Liver (tissue), 9 donors: ENCODE measurements around the gene TRIM14. TPM values are rescaled to one million over a fixed set of nuclear protein-coding genes. Genes with fewer than 3 reads are reported as not detected.

Source experiments
- DNase-seq: peaks from one replicate; pipeline ENCODE4 v3.0.0-alpha.2; 2017; ENCODE audit warnings: low spot score
- H3K27ac ChIP-seq, 2 donors: one replicate each; pipeline ENCODE4 v1.7.0; 2013; ENCODE audit warnings: inconsistent platforms in 2 of 2, low read length in 2 of 2, control low read depth in 1 of 2, low read depth in 1 of 2, mild to moderate bottlenecking in 1 of 2
- H3K27me3 ChIP-seq, 4 donors: one replicate each; pipeline versions ENCODE4 v1.6.1 to v1.7.0; 2013; ENCODE audit warnings: low read length in 3 of 4, inconsistent platforms in 1 of 4, mild to moderate bottlenecking in 1 of 4, moderate library complexity in 1 of 4; ENCODE audit not compliant: control insufficient read depth in 4 of 4, insufficient read depth in 4 of 4
- H3K36me3 ChIP-seq, 4 donors: one replicate each; pipeline versions ENCODE4 v1.6.1 to v1.7.0; 2013; ENCODE audit warnings: low read length in 3 of 4, mild to moderate bottlenecking in 3 of 4, low read depth in 1 of 4, moderate library complexity in 1 of 4; ENCODE audit not compliant: control insufficient read depth in 4 of 4, insufficient read depth in 3 of 4
- H3K4me1 ChIP-seq, 4 donors: one replicate each; pipeline versions ENCODE4 v1.6.1 to v1.7.0; 2013; ENCODE audit warnings: low read length in 3 of 4, mild to moderate bottlenecking in 3 of 4, moderate library complexity in 1 of 4; ENCODE audit not compliant: control insufficient read depth in 4 of 4, insufficient read depth in 4 of 4
- H3K4me3 ChIP-seq, 3 donors: one replicate each; pipeline versions ENCODE4 v1.6.1 to v1.7.0; 2013; ENCODE audit warnings: low read length in 3 of 3, control low read depth in 1 of 3, low read depth in 1 of 3, mild to moderate bottlenecking in 1 of 3
- H3K9ac ChIP-seq, 2 donors: one replicate each; pipeline ENCODE4 v1.7.0; 2013; ENCODE audit warnings: low read length in 2 of 2, mild to moderate bottlenecking in 2 of 2, moderate library complexity in 2 of 2, control low read depth in 1 of 2, low read depth in 1 of 2
- H3K9me3 ChIP-seq, 4 donors: one replicate each; pipeline versions ENCODE4 v1.6.1 to v1.7.0; 2013; ENCODE audit warnings: low read length in 3 of 4; ENCODE audit not compliant: control insufficient read depth in 4 of 4
- EGR1 ChIP-seq, 2 donors: IDR thresholded peaks; 2 replicates each; pipeline ENCODE4 v1.6.1; 2016 to 2018; ENCODE audit warnings: antibody characterized with exemption in 2 of 2, low read depth in 2 of 2
- FOXA1 ChIP-seq: IDR thresholded peaks from 2 replicates; pipeline ENCODE4 v1.6.1; 2016; ENCODE audit warnings: antibody characterized with exemption
- FOXA2 ChIP-seq: IDR thresholded peaks from 2 replicates; pipeline ENCODE4 v1.6.1; 2016; ENCODE audit warnings: antibody characterized with exemption
- GABPA ChIP-seq, 2 donors: IDR thresholded peaks in 1 of 2; conservative IDR thresholded peaks in 1 of 2; 2 replicates each; pipeline ENCODE4 v1.6.1; 2016; ENCODE audit warnings: antibody characterized with exemption in 2 of 2, mild to moderate bottlenecking in 1 of 2, moderate library complexity in 1 of 2
- HNF4A ChIP-seq, 2 donors: conservative IDR thresholded peaks; 2 replicates each; pipeline ENCODE4 v1.6.1; 2016; ENCODE audit warnings: antibody characterized with exemption in 2 of 2, mild to moderate bottlenecking in 2 of 2
- HNF4G ChIP-seq: IDR thresholded peaks from 2 replicates; pipeline ENCODE4 v1.6.1; 2016; ENCODE audit warnings: antibody characterized with exemption
- JUND ChIP-seq, 2 donors: IDR thresholded peaks; 2 replicates each; pipeline ENCODE4 v1.6.1; 2016; ENCODE audit warnings: antibody characterized with exemption in 2 of 2
- NR2F2 ChIP-seq: IDR thresholded peaks from 2 replicates; pipeline ENCODE4 v1.6.1; 2016; ENCODE audit warnings: antibody characterized with exemption
- RAD21 ChIP-seq, 2 donors: IDR thresholded peaks; 2 replicates each; pipeline ENCODE4 v1.6.1; 2016; ENCODE audit warnings: antibody characterized with exemption in 2 of 2, mild to moderate bottlenecking in 2 of 2
- RXRA ChIP-seq, 2 donors: IDR thresholded peaks; 2 replicates each; pipeline ENCODE4 v1.6.1; 2017 to 2018; ENCODE audit warnings: antibody characterized with exemption in 2 of 2, mild to moderate bottlenecking in 1 of 2
- SP1 ChIP-seq: IDR thresholded peaks from 2 replicates; pipeline ENCODE4 v1.6.1; 2018; ENCODE audit warnings: antibody characterized with exemption, mild to moderate bottlenecking
- TAF1 ChIP-seq: conservative IDR thresholded peaks from 2 replicates; pipeline ENCODE4 v1.6.1; 2016; ENCODE audit warnings: antibody characterized with exemption, mild to moderate bottlenecking
- WGBS: extraction: QIAGEN DNeasy Blood & Tissue Kit; methylation state at CpG from one replicate; pipeline ENCODE4 v1.1.7; 2013; 5-methylcytosine and 5-hydroxymethylcytosine counted together
- polyA plus RNA-seq, 2 donors: library from polyadenylated mRNA; stranded (reverse) in 1 of 2; unstranded in 1 of 2; fragments of 200-250 nt in 1 of 2; fragments of >200 nt in 1 of 2; fragmentation: Nextera tagmentation in 1 of 2; extraction: Ambion mirVana in 1 of 2; gene quantifications; one replicate each; pipeline versions ENCODE4 v1.2.1 to v1.2.3, GENCODE V29; 2013 to 2015
- total RNA-seq, 2 donors: library from RNA; depleted of rRNA; stranded (reverse); fragments of >200 nt; gene quantifications; one replicate each; pipeline ENCODE4 v1.2.3, GENCODE V29; 2014
- TF ChIP-seq, protein P1 (sequence below): IDR thresholded peaks from 2 replicates; pipeline ENCODE4 v1.6.1; 2016; ENCODE audit warnings: antibody characterized with exemption
- TF ChIP-seq, protein P2 (sequence below): IDR thresholded peaks from 2 replicates; pipeline ENCODE4 v1.6.1; 2016; ENCODE audit warnings: antibody characterized with exemption
- TF ChIP-seq, protein P3 (sequence below): IDR thresholded peaks from 2 replicates; pipeline ENCODE4 v1.6.1; 2016; ENCODE audit warnings: antibody characterized with exemption
- TF ChIP-seq, protein P4 (sequence below): fragments of 150-350 bp; IDR thresholded peaks from 2 replicates; pipeline ENCODE4 v1.5.1; 2017; ENCODE audit warnings: improper control_type of control experiment, low read depth, low read length; ENCODE audit not compliant: missing input control
- TF ChIP-seq, protein P5 (sequence below): IDR thresholded peaks from 2 replicates; pipeline ENCODE4 v1.6.1; 2016; ENCODE audit warnings: antibody characterized with exemption, mild to moderate bottlenecking
- donor health status: healthy.
- donor health status: healthy.
- donor health status: healthy.
- donor health status: healthy.
- donor health status: healthy.

Gene TRIM14
- total and polyA plus RNA-seq, 4 donors = 15.2 to 22.0 (median 17.8) TPM

DNA sequence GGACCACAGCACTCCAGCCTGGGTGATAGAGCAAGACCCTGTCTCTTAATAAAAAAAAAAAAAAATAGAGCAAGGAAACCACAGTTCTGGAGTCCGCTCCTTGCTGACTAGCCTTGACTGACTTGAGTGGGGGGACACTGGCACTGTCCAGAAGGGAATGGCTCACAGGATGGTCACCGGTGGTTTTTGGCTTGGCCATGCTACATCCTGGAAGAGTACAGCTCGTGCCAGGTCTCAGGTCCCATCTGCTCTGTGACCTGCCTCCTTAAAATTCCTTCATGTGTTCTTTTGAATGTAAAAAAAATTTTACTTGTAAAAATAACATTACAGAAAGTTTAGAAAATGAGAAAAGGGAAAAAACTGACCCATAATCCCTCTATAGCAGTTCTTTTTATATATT is 56.9 kb downstream of the TRIM14 start:
- no peak overlapping the region for H3K4me3 ChIP-seq
- no peak overlapping the region for H3K27ac ChIP-seq
- peaks cover 0 to 17% (median 3%) of the 10 kb centered on the region in 4 donors for H3K4me1 ChIP-seq
- TF ChIP-seq TAF1 (no peak), GABPA (IDR thresholded peaks at IDR 0.05 in 1 of 2, conservative IDR thresholded peaks at IDR 0.05 in 1 of 2) (no peak), FOXA2 (no peak), NR2F2 (no peak), FOXA1 (no peak), RXRA (IDR thresholded peaks at IDR 0.05) (no peak), HNF4A (conservative IDR thresholded peaks at IDR 0.05) (no peak), SP1 (no peak), JUND (IDR thresholded peaks at IDR 0.05) (no peak), RAD21 (IDR thresholded peaks at IDR 0.05) (no peak), HNF4G (no peak), EGR1 (IDR thresholded peaks at IDR 0.05; ENCODE audit: low read depth in 2 of 2) (no peak)
- TF ChIP-seq, protein P1, sequence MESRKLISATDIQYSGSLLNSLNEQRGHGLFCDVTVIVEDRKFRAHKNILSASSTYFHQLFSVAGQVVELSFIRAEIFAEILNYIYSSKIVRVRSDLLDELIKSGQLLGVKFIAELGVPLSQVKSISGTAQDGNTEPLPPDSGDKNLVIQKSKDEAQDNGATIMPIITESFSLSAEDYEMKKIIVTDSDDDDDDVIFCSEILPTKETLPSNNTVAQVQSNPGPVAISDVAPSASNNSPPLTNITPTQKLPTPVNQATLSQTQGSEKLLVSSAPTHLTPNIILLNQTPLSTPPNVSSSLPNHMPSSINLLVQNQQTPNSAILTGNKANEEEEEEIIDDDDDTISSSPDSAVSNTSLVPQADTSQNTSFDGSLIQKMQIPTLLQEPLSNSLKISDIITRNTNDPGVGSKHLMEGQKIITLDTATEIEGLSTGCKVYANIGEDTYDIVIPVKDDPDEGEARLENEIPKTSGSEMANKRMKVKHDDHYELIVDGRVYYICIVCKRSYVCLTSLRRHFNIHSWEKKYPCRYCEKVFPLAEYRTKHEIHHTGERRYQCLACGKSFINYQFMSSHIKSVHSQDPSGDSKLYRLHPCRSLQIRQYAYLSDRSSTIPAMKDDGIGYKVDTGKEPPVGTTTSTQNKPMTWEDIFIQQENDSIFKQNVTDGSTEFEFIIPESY = no peak
- TF ChIP-seq, protein P2, sequence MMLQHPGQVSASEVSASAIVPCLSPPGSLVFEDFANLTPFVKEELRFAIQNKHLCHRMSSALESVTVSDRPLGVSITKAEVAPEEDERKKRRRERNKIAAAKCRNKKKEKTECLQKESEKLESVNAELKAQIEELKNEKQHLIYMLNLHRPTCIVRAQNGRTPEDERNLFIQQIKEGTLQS = no peak
- TF ChIP-seq, protein P3, sequence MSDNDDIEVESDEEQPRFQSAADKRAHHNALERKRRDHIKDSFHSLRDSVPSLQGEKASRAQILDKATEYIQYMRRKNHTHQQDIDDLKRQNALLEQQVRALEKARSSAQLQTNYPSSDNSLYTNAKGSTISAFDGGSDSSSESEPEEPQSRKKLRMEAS = no peak
- TF ChIP-seq, protein P4, sequence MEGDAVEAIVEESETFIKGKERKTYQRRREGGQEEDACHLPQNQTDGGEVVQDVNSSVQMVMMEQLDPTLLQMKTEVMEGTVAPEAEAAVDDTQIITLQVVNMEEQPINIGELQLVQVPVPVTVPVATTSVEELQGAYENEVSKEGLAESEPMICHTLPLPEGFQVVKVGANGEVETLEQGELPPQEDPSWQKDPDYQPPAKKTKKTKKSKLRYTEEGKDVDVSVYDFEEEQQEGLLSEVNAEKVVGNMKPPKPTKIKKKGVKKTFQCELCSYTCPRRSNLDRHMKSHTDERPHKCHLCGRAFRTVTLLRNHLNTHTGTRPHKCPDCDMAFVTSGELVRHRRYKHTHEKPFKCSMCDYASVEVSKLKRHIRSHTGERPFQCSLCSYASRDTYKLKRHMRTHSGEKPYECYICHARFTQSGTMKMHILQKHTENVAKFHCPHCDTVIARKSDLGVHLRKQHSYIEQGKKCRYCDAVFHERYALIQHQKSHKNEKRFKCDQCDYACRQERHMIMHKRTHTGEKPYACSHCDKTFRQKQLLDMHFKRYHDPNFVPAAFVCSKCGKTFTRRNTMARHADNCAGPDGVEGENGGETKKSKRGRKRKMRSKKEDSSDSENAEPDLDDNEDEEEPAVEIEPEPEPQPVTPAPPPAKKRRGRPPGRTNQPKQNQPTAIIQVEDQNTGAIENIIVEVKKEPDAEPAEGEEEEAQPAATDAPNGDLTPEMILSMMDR = no peak
- TF ChIP-seq, protein P5, sequence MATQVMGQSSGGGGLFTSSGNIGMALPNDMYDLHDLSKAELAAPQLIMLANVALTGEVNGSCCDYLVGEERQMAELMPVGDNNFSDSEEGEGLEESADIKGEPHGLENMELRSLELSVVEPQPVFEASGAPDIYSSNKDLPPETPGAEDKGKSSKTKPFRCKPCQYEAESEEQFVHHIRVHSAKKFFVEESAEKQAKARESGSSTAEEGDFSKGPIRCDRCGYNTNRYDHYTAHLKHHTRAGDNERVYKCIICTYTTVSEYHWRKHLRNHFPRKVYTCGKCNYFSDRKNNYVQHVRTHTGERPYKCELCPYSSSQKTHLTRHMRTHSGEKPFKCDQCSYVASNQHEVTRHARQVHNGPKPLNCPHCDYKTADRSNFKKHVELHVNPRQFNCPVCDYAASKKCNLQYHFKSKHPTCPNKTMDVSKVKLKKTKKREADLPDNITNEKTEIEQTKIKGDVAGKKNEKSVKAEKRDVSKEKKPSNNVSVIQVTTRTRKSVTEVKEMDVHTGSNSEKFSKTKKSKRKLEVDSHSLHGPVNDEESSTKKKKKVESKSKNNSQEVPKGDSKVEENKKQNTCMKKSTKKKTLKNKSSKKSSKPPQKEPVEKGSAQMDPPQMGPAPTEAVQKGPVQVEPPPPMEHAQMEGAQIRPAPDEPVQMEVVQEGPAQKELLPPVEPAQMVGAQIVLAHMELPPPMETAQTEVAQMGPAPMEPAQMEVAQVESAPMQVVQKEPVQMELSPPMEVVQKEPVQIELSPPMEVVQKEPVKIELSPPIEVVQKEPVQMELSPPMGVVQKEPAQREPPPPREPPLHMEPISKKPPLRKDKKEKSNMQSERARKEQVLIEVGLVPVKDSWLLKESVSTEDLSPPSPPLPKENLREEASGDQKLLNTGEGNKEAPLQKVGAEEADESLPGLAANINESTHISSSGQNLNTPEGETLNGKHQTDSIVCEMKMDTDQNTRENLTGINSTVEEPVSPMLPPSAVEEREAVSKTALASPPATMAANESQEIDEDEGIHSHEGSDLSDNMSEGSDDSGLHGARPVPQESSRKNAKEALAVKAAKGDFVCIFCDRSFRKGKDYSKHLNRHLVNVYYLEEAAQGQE = no peak
- H3K9ac ChIP-seq = no peak overlapping the region
- no peak for DNase-seq
- WGBS = 92% methylated on average over 3 of the region's 3 CpGs
- no peaks in the 10 kb centered on the region for H3K9me3 ChIP-seq
- H3K27me3 ChIP-seq = no peaks in the 10 kb centered on the region
- peaks cover 10 to 28% (median 13%) of the 10 kb centered on the region in 4 donors for H3K36me3 ChIP-seq
